Posterior vena cava (tissue), 2 donors: ENCODE data around the gene SPRY1. TPM values are rescaled to one million over a fixed set of nuclear protein-coding genes. Genes with fewer than 3 reads are reported as not detected.

Experiments
- DNase-seq: peaks from one replicate; pipeline ENCODE4 v3.0.0-alpha.2; 2020; ENCODE audit warnings: low spot score
- intact Hi-C, 2 donors: fragments of 100-400 bp; cut with DNase I; formaldehyde crosslinking; loops; one replicate each; pipeline versions ENCODE4 v1.14.1 to v1.14.2; 2022 to 2023
- total RNA-seq, 2 donors: library from RNA; stranded (reverse); fragmentation: NEBNext Ultra II Directional; extraction: Animal tissue kit (Norgen Biotek cat#: 25700); gene quantifications; one replicate each; pipeline ENCODE4 v1.2.1, GENCODE V29; 2021
- donor health status: DM: yes; HTN: yes; CAD: no.
- donor health status: DM: yes; HTN: yes; CAD: no.

Gene SPRY1
- total RNA-seq, 2 donors from 2014 or later, result 109 to 111 TPM

- intact Hi-C loops, result no loop called here
These were observed 30.3 kb upstream of the SPRY1 start for GRCh38 chr4:123366144-123366748.

GRCh38 chr4:123378794-123379193, 17.8 kb upstream of the SPRY1 start:
- DNase-seq, result no peak
- intact Hi-C loops, result no loop called here

More at GRCh38 chr4:123366144-123366748, 30.3 kb upstream of the SPRY1 start:
- DNase-seq, result no peak

GRCh38 chr4:123379392-123379791, 17.2 kb upstream of the SPRY1 start:
- intact Hi-C loops, result no loop called here
- DNase-seq, result no peak

GRCh38 chr4:123380728-123381716, 15.6 kb upstream of the SPRY1 start:
- intact Hi-C loops, result no loop called here
- DNase-seq, result no peak

GRCh38 chr4:123381996-123382395, 14.6 kb upstream of the SPRY1 start:
- no peak for DNase-seq
- intact Hi-C loops, result no loop called here

- no peak for DNase-seq
- intact Hi-C loops, result no loop called here
These were observed 13.0 kb upstream of the SPRY1 start for GRCh38 chr4:123383566-123383965.

GRCh38 chr4:123386609-123387008, 10.0 kb upstream of the SPRY1 start:
- no peak for DNase-seq
- intact Hi-C loops, result no loop called here

- intact Hi-C loops, result loop anchor here in 1 of 2 donors (10.0 kb wide), 2 partner anchors 734 to 874 kb away; no protein-coding TSS in a partner anchor
These were observed 5.6 kb upstream of the SPRY1 start for GRCh38 chr4:123390846-123391456.

GRCh38 chr4:123393721-123394120, 2.9 kb upstream of the SPRY1 start:
- DNase-seq, result no peak
- intact Hi-C loops, result loop anchor here in 1 of 2 donors (10.0 kb wide), 2 partner anchors 731 to 871 kb away; no protein-coding TSS in a partner anchor

More at GRCh38 chr4:123390846-123391456, 5.6 kb upstream of the SPRY1 start:
- DNase-seq, result no peak

- DNase-seq, result peak; percentile 87
These were observed 810 bp downstream of the SPRY1 start for GRCh38 chr4:123397144-123398065.

GRCh38 chr4:123398066-123398852, 1.7 kb downstream of the SPRY1 start:
- intact Hi-C loops, result loop anchor here in 1 of 2 donors (5.0 to 10.0 kb wide), 3 partner anchors 264 to 867 kb away; no protein-coding TSS in a partner anchor
- DNase-seq, result peak; percentile 90

More at GRCh38 chr4:123397144-123398065, 810 bp downstream of the SPRY1 start:
- intact Hi-C loops, result loop anchor here (2.0 to 10.0 kb wide), 4 partner anchors 265 to 867 kb away; no protein-coding TSS in a partner anchor

- DNase-seq, result peak; percentile 86
- intact Hi-C loops, result loop anchor here in 1 of 2 donors (5.0 to 10.0 kb wide), 3 partner anchors 263 to 866 kb away; no protein-coding TSS in a partner anchor
These were observed 2.4 kb downstream of the SPRY1 start for GRCh38 chr4:123398853-123399626.

GRCh38 chr4:123399627-123400358, 3.2 kb downstream of the SPRY1 start:
- no peak for DNase-seq
- intact Hi-C loops, result loop anchor here in 1 of 2 donors (5.0 to 10.0 kb wide), 3 partner anchors 263 to 865 kb away; no protein-coding TSS in a partner anchor

- DNase-seq, result no peak
- intact Hi-C loops, result no loop called here
These were observed 4.9 kb downstream of the SPRY1 start for GRCh38 chr4:123401271-123402120.

- intact Hi-C loops, result no loop called here
These were observed 5.5 kb downstream of the SPRY1 start for GRCh38 chr4:123402121-123402465.

More at GRCh38 chr4:123402121-123402465, 5.5 kb downstream of the SPRY1 start:
- no peak for DNase-seq
